Astrocyte of the hippocampus (primary cell): ENCODE data around the gene DCP1A.
A peak's percentile ranks its signal among the peaks of the same experiment; 100 is the strongest.
"Not testable (repeated sequence)": the region's sequence is repeated elsewhere in the genome, so short reads cannot be mapped to it uniquely, and the experiment has no call there.

ENCODE experiments used
- DNase-seq: peaks from one replicate; pipeline ENCODE4 v3.0.0; 2011; ENCODE audit warnings: low read depth, low spot score

DCP1A gene

DNA sequence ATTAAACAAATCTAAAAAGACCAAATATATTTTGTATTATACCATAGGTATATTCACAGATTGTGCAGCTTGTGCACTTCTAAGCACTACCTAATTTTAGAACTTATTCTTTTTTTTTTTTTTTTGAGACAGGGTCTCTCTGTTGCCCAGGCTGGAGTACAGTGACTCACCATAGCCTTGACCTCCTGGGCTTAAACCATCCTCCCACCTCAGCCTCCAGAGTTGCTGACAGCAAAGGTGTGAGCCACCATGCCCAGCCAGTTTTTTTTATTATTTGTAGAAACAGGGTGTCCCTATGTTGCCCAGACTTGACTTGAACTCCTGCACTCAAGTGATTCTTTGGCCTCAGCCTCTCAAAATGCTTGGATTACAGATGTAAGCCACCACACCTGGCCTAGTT is 79.6 kb downstream of the DCP1A start:
- DNase-seq: no peak

DNA sequence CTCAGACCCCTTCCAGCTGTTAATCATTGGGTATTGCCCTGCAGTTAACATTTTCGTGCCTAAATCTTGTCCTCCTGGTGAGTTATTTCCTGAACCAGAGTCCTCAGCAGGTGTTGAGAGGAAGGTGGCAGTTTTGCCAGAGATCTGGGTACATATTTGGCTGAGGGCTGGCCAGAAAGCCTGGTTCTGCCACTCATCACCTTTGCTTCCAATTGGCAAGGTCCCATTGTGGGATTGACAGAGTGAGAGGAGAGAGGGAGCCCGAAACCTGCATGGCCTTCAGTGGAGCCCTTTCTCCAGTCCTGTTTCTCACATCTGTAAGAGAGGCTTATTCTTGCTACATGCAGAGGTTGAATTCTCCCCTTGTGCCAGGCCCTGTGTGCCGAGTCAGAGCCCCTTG is 82.6 kb downstream of the DCP1A start:
- no peak for DNase-seq

DNA sequence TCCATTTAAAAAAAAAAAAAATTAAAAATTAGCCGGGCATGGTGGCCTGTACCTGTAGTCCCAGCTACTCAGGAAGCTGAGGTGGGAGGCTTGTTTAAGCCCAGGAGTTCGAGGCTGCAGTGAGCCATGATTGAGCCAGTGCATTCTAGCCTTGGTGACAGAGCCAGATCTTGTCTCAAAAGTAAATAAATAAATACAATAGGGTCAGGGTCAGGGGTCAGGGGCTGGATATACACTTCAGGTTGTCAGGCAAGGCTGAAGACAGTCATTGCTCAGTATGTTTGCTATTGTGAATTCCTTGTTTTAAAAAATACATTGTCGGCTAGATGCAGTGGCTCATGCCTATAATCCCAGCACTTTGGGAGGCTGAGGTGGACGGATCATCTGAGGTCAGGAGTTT is 83.4 kb downstream of the DCP1A start:
- no peak for DNase-seq

DNA sequence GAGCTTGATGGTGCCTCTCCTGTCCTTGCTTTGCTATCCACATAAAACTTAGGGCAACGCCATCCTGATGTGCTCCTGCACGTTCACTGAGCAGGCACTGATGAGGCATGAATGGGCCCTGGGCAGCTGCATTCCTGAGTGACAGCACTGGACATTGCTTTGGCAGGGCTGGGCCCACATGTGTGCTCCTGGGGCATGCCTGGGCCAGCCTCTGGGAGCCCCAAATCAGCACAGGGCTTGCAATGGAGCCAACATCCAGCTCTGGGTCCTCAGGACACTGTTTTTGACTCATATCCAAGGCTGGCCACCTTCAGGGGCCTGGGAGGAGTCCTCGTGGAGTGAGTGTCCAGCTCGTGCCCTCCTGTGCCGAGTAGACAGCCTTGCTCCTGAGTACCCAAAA is 85.6 kb downstream of the DCP1A start:
- no peak for DNase-seq

DNA sequence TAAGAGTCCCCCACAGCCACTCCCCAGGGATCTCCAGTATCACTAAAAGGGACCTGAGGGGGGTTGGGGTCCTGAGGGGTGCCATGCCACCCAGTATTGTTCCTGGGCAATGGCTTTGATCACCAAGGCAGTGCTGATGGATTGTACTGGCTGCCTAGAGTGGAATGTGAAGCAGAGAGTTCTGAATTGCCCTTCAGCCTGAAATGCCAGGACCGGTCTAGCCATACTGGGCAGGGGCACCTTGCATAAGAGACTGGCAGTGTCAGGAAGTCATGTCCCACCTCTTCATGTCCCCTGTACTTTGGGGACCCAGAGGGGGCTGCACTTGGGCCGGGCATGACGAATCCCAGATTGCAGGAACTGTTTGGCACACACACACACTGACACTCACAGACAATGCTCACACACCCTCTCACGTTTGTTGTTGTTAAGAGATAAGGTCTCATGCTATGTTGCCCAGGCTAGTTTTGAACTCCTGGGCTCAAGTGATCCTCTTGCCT is 87.0 kb downstream of the DCP1A start:
- DNase-seq: no peak

DNA sequence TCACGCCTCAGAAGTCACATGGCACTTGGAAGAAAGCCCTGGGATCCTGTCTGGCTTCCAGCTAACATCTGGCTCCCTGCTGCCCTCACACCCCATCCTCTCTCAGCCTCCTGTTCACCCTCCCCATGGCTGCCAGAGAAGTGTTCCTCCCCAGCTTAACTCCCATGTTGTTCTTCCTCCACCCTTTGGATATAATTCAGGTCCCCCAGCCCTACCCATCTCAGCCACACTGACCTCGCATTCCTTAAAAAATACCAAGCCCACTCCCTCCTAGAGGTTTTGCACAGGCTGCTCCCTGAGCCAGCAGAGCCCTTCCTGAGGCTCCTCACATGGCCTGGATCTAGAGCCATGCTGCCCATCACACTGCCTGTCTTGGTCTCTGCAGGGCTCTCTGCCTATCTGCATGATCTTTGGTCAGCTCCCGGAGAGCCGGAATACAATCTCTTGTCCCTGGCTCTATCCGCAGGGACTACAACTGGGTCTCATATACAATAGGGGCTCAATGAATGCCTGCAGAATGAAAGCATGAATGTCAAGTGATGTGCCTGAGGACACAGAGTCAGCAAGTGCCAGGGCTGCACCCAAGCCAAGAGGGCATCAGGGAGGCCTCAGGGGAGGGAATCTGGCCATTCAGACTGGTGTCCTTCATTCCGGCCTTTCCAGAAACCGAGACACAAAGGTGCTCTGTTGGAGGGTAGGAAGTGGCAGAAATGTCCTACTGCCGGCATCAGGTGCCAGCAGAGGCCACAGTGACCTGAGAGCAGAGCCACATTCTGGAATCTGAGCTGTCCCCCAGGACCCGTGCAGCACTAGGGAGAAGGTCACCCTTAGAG is 87.7 kb downstream of the DCP1A start:
- DNase-seq: peak; percentile 50

DNA sequence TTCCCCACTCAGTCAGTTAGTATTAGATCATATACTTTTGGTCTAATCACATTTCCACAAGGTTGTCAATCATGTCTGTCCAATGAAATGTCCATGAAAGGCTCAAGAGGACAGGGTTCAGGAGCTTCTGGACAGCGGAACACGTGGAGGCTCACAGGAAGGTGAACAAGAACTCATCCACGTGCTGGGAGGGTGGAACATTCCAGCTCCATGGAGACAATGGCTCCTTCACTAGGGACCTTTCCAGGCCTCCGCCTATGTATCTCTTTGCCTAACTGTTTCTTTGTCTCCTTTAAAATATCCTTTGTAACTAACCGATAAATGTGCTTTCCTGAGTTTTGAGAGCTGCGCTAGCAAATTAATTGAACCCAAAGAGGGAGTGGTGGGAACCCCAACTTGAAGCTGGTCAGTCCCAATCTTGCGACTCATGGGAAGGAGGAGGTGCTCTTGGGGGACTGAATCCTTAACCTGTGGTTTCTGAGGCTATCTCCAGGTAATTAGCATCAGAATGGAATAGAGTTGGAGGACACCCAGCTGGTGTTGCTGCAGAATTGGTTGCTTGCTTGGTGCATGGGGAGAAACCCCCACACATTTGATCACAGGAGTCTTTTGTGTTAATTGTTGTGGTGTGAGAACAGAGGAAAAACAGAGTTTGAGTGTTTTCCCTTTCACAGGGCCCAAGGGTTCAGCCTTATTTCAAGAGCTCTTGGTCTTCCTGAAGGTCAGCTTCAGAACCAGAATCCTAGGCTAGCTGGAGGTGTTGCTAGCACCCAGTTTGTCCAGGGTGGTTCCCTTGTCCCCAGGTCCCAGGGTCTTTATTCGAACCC is 88.5 kb downstream of the DCP1A start:
- DNase-seq: peak; percentile 66

DNA sequence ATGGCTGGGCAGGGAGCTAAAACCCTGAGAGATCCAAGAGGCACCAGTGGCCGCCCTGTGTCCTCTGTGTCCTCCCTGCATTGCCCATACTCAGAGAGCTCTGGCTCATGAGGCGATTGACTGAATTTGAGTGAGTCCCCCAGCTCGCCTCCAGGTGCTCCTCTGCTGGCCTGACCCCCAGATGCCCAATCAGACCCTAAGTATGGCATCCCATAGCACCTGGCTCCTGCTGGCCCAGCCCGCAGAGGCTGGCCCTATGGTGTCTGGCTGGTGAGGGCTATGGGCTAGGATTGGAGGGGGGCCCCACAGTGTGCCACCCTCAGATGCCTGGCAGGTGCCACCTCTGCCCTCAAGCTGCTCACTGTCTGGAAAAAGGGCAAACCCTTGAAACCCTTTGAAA is 89.9 kb downstream of the DCP1A start:
- DNase-seq: no peak

DNA sequence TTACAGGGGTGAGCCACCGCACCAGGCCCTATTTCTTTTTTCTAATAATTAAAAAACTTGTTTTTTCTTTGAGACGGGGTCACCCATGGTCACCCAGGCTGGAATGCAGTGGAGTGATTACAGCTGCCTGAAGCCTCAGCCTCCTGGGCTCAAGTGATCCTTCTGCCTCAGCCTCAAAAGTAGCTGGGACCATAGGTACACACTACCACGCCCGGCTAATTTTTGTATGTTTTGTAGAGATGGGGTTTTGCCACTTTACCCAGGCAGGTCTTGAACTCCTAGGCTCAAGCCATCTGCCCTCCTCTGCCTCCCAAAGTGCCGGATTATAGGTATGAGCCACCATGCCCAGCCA is 90.7 kb downstream of the DCP1A start:
- no peak for DNase-seq

DNA sequence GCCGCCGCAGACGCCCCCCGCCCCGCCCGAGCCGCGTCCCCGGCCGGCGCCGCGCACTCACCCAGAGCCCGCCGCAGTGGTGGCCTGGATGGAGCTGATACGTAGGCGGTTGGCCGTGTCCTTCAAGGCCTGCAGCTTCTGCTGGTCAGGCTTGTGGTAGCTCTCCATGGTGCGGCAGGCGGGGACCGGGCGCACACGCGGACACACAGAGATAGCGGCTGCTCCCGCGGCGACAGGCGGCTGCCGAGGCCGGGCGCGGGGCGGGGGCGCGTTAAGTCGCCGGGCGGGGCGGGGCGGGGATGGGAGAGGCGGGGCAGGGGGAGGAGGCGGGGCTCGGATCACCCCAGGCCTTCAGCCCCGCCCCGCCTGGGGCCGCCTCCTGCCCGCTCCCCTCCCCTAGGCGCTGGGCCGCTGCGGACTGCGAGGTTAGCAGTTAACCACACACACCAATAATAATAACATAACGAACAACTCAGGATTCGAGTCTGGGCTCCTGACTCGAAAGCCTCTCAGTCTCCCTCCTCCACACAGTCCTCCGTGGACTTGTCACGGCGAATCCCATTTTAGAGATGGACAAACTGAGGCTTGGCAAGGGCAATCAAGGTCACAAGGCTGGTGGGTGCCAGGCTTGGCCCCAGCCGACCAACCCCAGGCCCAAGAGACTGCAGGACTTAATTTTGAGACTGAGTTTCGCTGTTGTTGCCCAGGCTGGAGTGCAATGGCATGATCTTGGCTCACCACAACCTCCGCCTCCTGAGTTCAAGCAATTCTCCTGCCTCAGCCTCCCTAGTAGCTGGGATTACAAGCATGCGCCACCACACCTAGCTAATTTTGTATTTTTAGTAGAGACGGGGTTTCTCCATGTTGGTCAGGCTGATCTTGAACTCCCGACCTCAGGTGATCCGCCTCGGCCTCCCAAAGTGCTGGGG is 91.3 kb downstream of the DCP1A start, which contains the start of gene TKT:
TKT (minus strand) TSS at position 248 of the 929 bp plus-strand sequence; CDS start at position 168, 80 bp downstream.
- peak; percentile 93 for DNase-seq

DNA sequence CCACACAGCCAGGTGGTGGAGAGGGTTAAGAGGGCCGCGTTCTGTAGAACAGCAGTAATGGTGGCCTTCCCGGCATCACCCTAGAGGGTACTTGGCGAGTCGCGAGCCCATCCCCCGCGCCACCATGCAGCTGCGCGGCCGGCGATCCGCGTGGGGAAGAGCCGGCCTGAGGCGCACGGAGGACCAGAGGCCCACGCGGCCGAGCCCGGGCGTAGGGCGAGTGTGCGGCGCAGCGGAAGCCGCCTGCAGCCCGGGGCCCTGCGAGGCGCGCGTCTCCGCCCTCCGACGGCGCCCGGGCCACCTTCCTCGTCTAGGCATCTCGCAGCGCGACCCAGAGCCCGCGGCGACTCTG is 91.9 kb downstream of the DCP1A start:
- peak; percentile 60 for DNase-seq

DNA sequence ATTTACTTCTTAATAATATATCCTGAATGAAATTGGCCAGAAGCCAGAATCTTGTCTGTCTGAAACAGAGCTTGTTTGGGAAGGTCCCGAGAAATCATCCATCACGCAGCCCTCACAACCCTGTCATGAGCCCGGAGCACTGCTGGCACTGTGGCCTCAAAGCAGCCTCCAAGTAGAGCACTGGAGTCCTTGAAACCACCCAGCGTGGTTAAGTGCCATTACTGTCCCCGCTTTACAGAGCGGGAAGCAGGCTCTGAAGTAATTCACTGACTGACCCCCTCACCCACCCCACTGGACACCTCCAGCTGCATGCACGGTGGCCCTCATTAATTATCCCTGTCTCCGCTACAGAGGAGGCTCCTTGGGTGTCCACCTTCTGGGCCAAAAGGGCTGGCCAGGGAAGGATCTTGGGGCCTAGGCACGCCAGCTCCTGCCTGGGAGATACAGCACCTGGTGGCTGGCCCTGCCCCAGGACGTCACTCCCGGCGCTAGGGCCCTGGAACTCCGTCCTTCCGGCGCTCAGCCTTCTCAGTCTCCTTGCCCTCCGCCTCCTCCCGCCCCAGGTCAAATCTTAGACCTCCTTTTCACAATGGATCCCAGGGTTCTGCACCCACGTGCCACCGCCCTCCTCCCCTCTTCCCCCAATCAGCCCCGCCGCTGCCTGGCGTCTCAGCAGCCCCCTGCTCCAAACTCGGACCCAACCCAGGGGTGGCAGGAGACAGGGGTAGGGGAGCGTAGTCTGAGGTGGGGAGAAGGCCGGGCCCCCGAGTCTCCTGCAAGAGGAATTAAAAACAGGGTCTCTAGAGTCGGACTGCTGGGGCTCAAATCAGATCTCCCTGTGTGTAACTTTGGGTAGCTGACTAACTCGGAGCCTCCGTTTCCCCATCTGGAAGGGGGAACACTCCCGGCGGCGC is 92.6 kb downstream of the DCP1A start:
- DNase-seq: peak; percentile 76

DNA sequence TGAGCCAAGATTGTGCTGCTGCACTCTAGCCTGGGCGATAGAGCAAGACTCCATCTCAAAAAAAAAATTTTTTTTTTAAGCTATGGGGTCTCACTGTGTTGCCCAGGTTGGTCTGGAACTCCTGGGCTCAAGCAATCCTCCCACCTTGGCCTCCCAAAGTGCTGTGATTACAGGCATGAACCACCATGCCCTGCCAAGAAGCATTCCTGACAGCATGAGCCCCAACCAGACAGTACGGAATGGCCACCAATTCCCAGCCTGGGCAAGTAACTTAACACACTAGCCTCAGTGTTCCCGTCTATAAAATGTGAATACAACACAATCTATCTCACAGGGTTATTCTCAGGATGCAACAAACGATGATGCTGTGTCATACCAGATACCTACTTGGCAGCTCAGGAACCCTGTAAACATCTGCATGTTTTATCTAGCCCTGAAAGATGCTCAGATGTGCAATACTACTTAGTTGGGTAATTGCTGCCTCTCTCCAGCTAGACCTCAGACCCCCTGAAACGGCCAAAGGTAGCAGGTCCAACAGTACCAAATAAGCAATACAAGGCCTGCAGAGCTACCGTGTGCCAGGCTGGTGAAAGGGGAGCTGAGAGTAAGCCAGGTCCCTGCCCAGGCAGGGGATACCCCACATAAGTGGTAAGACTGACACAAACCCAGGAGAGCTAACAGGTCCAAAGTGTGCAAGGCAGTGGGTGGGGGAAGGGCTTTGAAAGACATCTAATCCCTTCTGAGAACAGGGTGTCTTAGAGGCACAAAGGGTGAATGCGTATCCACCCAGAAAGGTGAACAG is 93.4 kb downstream of the DCP1A start:
- no peak for DNase-seq

DNA sequence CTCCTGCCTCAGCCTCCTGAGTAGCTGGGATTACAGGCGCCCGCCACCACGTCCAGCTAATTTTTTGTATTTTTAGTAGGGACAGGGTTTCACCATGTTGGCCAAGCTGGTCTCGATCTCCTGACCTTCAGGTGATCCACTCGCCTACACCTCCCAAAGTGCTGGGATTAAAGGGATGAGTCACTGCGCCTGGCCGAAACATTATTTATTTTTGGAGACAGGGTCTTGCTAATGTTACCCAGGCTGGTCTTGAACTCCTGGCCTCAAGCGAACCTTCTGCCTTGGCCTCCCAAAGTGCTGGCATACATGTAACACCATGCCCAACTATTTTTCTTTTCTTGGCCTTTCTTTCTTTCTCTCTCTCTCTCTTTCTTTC is 94.4 kb downstream of the DCP1A start:
- DNase-seq: not testable (repeated sequence)

DNA sequence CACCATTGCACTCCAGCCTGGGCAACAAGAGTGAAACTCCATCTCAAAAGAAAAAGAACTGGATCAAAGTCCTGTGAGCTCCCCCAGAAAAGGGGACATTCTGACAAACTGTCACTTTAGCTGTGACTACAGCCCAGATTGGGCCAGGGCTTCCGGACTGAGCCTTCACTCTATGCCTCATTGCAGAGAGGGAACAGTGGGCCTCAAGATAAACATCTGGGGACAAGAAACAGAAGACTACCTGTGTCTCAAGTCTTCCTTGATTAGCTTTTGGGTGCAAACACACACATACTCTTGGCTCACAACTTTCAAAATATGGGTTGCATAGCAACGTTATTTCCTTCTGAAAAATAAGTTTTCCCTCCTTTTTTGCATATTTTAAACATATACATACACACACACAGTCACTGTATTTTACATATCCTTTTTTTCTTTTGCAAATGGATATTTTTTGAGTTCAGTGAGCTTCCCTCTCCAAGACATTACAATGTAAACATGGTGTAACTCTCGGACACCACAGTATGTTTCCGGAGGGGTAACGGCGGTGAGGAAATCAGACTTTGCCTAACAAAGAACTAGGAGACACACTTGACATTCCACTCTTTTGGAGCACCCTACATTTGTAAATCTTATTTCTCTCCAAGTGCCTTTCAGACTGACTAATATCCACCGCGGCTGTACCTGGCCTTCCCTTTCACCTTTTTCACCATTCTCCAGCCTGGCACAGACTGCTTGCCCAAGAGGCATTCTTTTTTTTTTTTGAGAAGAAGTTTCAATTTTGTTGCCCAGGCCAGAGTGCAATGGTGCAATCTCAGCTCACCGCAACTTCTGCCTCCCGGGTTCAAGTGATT is 95.0 kb downstream of the DCP1A start:
- DNase-seq: no peak

DNA sequence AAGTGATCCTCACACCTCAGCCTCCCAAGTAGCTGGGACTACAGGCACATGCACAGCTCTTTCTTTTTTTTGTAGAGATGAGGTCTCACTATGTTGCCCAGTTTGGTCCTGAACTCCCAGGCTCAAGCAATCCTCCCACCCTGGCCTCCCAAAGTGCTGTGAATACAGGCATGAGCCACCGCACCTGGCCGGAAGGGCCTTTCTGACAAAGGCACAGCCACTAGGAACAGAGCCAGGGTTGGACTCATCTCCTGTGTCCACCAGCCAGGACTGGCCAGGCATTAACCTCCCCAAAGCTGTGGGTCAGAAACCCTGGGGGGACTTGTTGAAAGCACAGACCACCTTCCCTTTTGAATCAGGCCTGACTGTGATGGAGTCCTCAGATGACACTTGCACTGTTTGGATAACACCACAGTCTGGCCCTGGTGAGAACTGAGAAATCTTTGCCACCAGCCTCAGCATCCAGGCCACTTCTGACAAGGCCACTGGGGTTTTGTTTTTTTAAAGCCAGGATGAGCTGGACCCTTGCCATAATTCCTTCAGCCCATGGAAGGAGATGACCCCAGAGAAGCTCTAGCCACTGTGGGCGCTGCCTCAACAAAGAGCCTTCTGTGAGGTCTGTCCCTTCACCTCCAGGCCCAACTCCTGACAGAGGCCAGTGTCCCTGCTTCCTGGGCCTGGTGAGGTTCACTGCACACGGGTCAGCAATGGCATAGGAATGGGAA is 96.3 kb downstream of the DCP1A start:
- no peak for DNase-seq

DNA sequence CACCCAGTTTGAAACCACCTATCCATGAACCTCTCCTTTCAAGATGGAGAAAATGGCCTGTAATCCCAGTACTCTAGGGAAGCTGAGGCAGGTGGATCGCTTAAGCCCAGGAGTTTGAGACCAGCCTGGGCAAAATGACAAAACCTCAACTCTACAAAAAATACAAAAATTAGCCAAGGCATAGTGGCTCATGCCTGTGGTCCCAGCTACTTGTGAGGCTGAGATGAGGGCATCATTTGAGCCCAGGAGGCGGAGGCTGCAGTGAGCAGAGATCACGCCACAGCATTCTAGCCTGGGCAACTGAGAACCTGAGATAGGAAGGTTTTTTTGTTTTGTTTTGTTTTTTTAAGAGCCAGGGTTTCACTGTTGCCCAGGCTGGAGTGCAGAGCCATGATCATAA is 96.9 kb downstream of the DCP1A start:
- DNase-seq: peak; percentile 73

DNA sequence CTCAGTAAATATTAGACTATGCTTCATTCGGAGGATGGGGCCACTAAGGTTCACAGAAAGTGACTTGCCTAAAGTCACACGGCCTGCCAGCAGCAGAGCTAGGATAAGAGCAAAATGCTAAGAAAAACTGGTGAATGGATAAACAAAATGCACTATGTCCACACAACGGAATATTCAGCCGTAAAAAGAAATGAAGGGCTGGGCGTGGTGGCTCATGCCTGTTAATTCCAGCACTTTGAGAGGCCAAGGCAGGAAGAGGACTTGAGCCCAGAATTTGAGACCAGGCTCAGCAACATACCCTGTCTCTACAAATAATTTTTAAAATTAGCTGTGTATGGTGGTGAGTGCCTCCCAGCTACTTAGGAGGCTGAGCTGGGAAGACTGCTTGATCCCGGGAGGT is 99.2 kb downstream of the DCP1A start:
- DNase-seq: no peak
